ENCODE measurements around the gene VSIG2. TPM values are rescaled to one million over a fixed set of nuclear protein-coding genes. Genes with fewer than 3 reads are reported as not detected.

Gene VSIG2
- total RNA-seq, 6 donors from 2014 or later: 32.5 to 55.3 (median 40.2) TPM

GRCh38 chr11:124700028-124700427 lies 52.0 kb downstream of the VSIG2 start:
- Histone ChIP-seq H3K4me1 (no peaks in the 10 kb centered on the region), H3K36me3 (no peaks in the 10 kb centered on the region), H3K27ac (no peak overlapping the region), H3K4me3 (no peak overlapping the region), H3K27me3 (no peaks in the 10 kb centered on the region), H3K9me3 (no peaks in the 10 kb centered on the region)
- no peak for DNase-seq
- no peak for ATAC-seq (ENCODE audit: low FRiP score in 2 of 2)
- TF ChIP-seq EP300 (IDR thresholded peaks at IDR 0.05): no peak

GRCh38 chr11:124699547-124699946 lies 52.5 kb downstream of the VSIG2 start:
- Histone ChIP-seq H3K4me1 (no peaks in the 10 kb centered on the region), H3K9me3 (no peaks in the 10 kb centered on the region), H3K27ac (no peak overlapping the region), H3K27me3 (no peaks in the 10 kb centered on the region), H3K4me3 (no peak overlapping the region), H3K36me3 (no peaks in the 10 kb centered on the region)
- 87 to 91% methylated on average over 1 of the region's 1 CpG for WGBS, 2 donors
- ATAC-seq (ENCODE audit: low FRiP score in 2 of 2): no peak
- no peak for TF ChIP-seq EP300 (IDR thresholded peaks at IDR 0.05)
- no peak for DNase-seq

Other genes starting within 250 kb of the VSIG2 start
- gene OR8B12, start 208.6 kb downstream of the VSIG2 start, total RNA-seq: not detected
- gene OR8A1, start 182.3 kb downstream of the VSIG2 start, total RNA-seq: not detected
- gene PANX3, start 140.8 kb downstream of the VSIG2 start, total RNA-seq: not detected
- 10 to 100 TPM; 42.3 to 66.6 (median 47.1) TPM for gene TBRG1, start 129.4 kb downstream of the VSIG2 start, total RNA-seq
- 10 to 100 TPM; 21.6 to 42.7 (median 29.3) TPM for gene SIAE, start 78.5 kb downstream of the VSIG2 start, total RNA-seq
- 10 to 100 TPM in 2 of 6 donors, 1 to 10 TPM in 4; 3.6 to 28.0 (median 7.6) TPM for gene SPA17, start 78.4 kb downstream of the VSIG2 start, total RNA-seq
- 100 to 1,000 TPM in 1 of 6 donors, 10 to 100 TPM in 5; 30.9 to 111 (median 77.6) TPM for gene NRGN, start 12.3 kb downstream of the VSIG2 start, total RNA-seq
- gene ESAM, start 10.0 kb upstream of the VSIG2 start, total RNA-seq: 100 to 1,000 TPM in 4 of 6 donors, 10 to 100 TPM in 2; 39.8 to 177 (median 128) TPM
- gene MSANTD2, start 48.2 kb upstream of the VSIG2 start, total RNA-seq: 10 to 100 TPM; 10.5 to 69.1 (median 14.0) TPM
- gene ROBO3, start 113.2 kb upstream of the VSIG2 start, total RNA-seq: 10 to 100 TPM in 2 of 6 donors, 1 to 10 TPM in 4; 6.4 to 40.9 (median 7.5) TPM
- gene ROBO4, start 145.6 kb upstream of the VSIG2 start, total RNA-seq: 100 to 1,000 TPM in 2 of 6 donors, 10 to 100 TPM in 4; 17.3 to 111 (median 50.2) TPM
- not detected for gene HEPN1, start 167.0 kb upstream of the VSIG2 start, total RNA-seq
- under 1 TPM in 1 of 6 donors, not detected in 5; 0.14 TPM for gene HEPACAM, start 183.8 kb upstream of the VSIG2 start, total RNA-seq
- gene CCDC15, start 201.9 kb upstream of the VSIG2 start, total RNA-seq: 1 to 10 TPM in 4 of 6 donors, under 1 TPM in 2; 0.89 to 3.1 (median 1.2) TPM

Measured in upper lobe of left lung (tissue), 6 donors.